ENCODE results near the gene GANAB. TPM values are rescaled to one million over a fixed set of nuclear protein-coding genes. Genes with fewer than 3 reads are reported as not detected.

The GANAB gene
- total RNA-seq, 3 donors from 2014 or later (not counting 1 experiment from before 2014, with no cell fraction given): 236 to 275 (median 246) TPM

GRCh38 chr11:62575156-62575555 lies 71.3 kb downstream of the GANAB start:
- Histone ChIP-seq H3K27ac (ENCODE audit: low read length) (no peak overlapping the region), H3K4me3 (ENCODE audit: low read length) (no peak overlapping the region), H3K27me3 (ENCODE audit: control insufficient read depth, insufficient read depth, low read length) (no peaks in the 10 kb centered on the region), H3K9me3 (ENCODE audit: control insufficient read depth, insufficient read depth, low read length) (no peaks in the 10 kb centered on the region), H3K4me1 (ENCODE audit: control insufficient read depth, insufficient read depth, low read length) (peaks cover 27% of the 10 kb centered on the region), H3K36me3 (ENCODE audit: control insufficient read depth, insufficient read depth, low read length) (peaks cover 38% of the 10 kb centered on the region)
- Mint-ChIP-seq H3K4me1 (peaks cover 36 to 52% of the 10 kb centered on the region in 2 donors), H3K36me3 (peaks cover 10% of the 10 kb centered on the region), H3K27me3 (ENCODE audit: low read depth in 2 of 2) (no peaks in the 10 kb centered on the region), H3K9me3 (no peaks in the 10 kb centered on the region), H3K27ac (peak overlapping the region; percentile 92 to 95), H3K4me3 (peak overlapping the region; percentile 99)
- WGBS (ENCODE audit: insufficient coverage): 86% methylated on average over 17 of the region's 17 CpGs
- TF ChIP-seq CTCF (IDR thresholded peaks at IDR 0.05): no peak
- ATAC-seq (no peak), DNase-seq (no peak)
- intact Hi-C loops (cut with micrococcal nuclease): no loop called here

Other genes starting within 250 kb of the GANAB start
- gene SCGB1A1, start 227.6 kb downstream of the GANAB start, total RNA-seq: not detected
- gene AHNAK, start 99.8 kb downstream of the GANAB start, total RNA-seq: 100 to 1,000 TPM; 623 to 740 (median 677) TPM
- gene EEF1G, start 72.7 kb downstream of the GANAB start, total RNA-seq: 100 to 1,000 TPM; 628 to 754 (median 714) TPM
- 10 to 100 TPM; 20.0 to 28.9 (median 26.2) TPM for gene TUT1, start 55.1 kb downstream of the GANAB start, total RNA-seq
- gene MTA2, start 44.7 kb downstream of the GANAB start, total RNA-seq: 100 to 1,000 TPM; 254 to 305 (median 259) TPM
- 100 to 1,000 TPM; 221 to 233 (median 232) TPM for gene EML3, start 33.8 kb downstream of the GANAB start, total RNA-seq
- gene ROM1, start 33.4 kb downstream of the GANAB start, total RNA-seq: 1 to 10 TPM; 2.6 to 6.9 (median 3.9) TPM
- gene B3GAT3, start 24.6 kb downstream of the GANAB start, total RNA-seq: 10 to 100 TPM; 64.9 to 80.3 (median 77.9) TPM
- gene INTS5, start 6.7 kb upstream of the GANAB start, total RNA-seq: 10 to 100 TPM; 13.9 to 20.3 (median 14.6) TPM
- gene C11orf98, start 18.6 kb upstream of the GANAB start, total RNA-seq: 10 to 100 TPM; 36.5 to 57.9 (median 39.1) TPM
- 10 to 100 TPM; 12.0 to 21.5 (median 13.7) TPM for gene CSKMT, start 18.7 kb upstream of the GANAB start, total RNA-seq
- 1 to 10 TPM; 3.9 to 5.2 (median 4.0) TPM for gene UQCC3, start 25.1 kb upstream of the GANAB start, total RNA-seq
- 10 to 100 TPM; 17.4 to 29.1 (median 20.4) TPM for gene LBHD1, start 25.7 kb upstream of the GANAB start, total RNA-seq
- 100 to 1,000 TPM; 179 to 238 (median 238) TPM for gene UBXN1, start 32.5 kb upstream of the GANAB start, total RNA-seq
- not detected for gene LRRN4CL, start 42.9 kb upstream of the GANAB start, total RNA-seq
- 10 to 100 TPM; 19.7 to 22.0 (median 21.2) TPM for gene BSCL2, start 60.8 kb upstream of the GANAB start, total RNA-seq
- gene GNG3, start 61.1 kb upstream of the GANAB start, total RNA-seq: not detected
- gene HNRNPUL2, start 80.8 kb upstream of the GANAB start, total RNA-seq: 10 to 100 TPM; 58.0 to 73.1 (median 69.3) TPM
- 10 to 100 TPM; 18.3 to 27.2 (median 23.2) TPM for gene TTC9C, start 81.9 kb upstream of the GANAB start, total RNA-seq
- 1 to 10 TPM; 5.4 to 9.6 (median 8.8) TPM for gene ZBTB3, start 107.5 kb upstream of the GANAB start, total RNA-seq
- 100 to 1,000 TPM; 110 to 120 (median 119) TPM for gene POLR2G, start 115.0 kb upstream of the GANAB start, total RNA-seq
- gene TAF6L, start 124.8 kb upstream of the GANAB start, total RNA-seq: 10 to 100 TPM; 18.4 to 20.3 (median 18.8) TPM
- 10 to 100 TPM; 33.7 to 41.1 (median 36.3) TPM for gene TMEM179B, start 140.8 kb upstream of the GANAB start, total RNA-seq
- gene TMEM223, start 145.4 kb upstream of the GANAB start, total RNA-seq: 10 to 100 TPM in 1 of 3 donors, 1 to 10 TPM in 2; 4.8 to 10.0 (median 5.0) TPM
- gene NXF1, start 158.8 kb upstream of the GANAB start, total RNA-seq: 100 to 1,000 TPM; 284 to 341 (median 319) TPM
- gene STX5, start 185.4 kb upstream of the GANAB start, total RNA-seq: 100 to 1,000 TPM; 138 to 171 (median 166) TPM
- not detected for gene TEX54, start 186.2 kb upstream of the GANAB start, total RNA-seq
- 100 to 1,000 TPM; 151 to 173 (median 171) TPM for gene WDR74, start 193.0 kb upstream of the GANAB start, total RNA-seq
- gene SLC3A2, start 234.3 kb upstream of the GANAB start, total RNA-seq: 100 to 1,000 TPM; 200 to 235 (median 207) TPM